ENCODE measurements around the gene GASK1B.

The GASK1B gene

GRCh38 chr4:158134222-158134621, 38.6 kb downstream of the GASK1B start:
- DNase-seq: no peak

DNA sequence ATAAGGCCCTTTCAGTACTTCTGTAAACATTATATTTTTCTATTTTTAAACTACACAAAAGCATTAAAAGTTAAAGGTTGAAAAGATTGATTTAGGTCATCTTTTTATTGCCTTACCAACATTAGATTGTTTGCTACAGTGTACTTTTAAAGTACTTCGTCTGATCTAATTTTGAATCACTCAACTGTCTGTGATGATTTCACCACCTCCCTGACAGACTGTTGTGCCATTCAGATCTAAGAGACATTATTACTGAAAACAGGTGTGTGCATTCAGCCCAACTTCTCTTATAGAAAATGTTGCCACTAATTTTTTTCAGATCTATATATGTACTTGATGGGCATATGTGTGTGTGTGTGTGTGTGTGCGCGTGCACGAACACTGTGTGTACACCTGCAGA, 39.3 kb downstream of the GASK1B start:
- DNase-seq: no peak

DNA sequence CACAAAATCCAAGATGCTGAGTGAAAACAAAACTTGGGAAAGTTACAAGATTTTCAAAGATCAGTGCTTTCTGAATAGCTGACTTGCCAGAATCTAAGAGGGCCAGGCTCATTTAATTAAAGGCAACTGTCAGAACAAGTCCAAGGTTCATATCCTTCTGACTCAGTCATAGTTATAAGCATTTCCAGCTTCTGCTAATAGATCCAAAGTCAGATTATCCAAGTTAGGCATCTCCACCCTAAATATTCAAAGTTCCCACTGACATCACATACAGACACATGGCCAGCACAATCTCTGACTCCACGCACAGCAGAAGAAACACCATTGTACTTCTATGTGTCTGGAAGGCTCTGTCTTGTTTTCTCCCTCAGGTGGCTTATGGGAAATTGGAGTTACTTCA, 41.8 kb downstream of the GASK1B start:
- DNase-seq: no peak

GRCh38 chr4:158130204-158130603, 42.6 kb downstream of the GASK1B start:
- DNase-seq: no peak

DNA sequence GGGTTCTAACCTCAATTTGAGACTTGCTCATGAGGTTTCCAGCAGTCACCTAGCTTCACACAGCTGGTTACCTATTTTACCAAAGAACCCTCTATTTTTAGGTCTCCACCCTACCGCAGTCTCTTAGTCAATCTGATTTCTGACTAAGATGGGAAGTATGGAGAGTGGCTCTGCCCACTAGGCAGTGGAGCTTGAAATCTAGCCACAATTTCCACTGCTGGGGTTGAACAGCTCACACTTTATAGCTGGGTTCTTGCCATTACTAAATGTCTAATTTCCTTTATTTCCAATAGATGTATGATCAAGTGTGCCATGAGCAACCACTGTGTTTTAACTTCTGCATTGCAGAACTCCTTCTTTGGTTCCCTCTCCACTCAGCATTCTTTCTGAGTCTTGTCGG, 43.1 kb downstream of the GASK1B start:
- no peak for DNase-seq

DNA sequence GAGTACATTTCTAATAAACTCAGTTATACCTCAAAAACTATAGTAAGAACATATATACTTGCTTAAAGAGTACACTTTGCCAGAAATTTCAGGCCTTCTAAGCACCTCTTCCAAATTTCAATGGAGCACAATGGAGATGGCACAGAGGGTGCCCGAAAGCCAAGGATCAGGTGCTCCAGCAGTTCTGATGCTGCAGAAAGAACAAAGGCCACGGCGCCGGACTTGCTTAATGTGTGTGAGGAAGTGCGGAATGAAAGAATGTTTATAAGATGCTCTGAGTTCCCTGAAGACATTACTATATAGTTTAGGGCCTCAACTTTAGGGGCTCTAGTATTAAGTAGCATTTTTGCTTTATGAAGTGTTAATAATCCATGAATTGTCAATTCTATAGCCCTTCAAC, 44.3 kb downstream of the GASK1B start:
- DNase-seq: no peak

GRCh38 chr4:158125310-158125709, 47.5 kb downstream of the GASK1B start:
- DNase-seq: no peak

Measured in activated effector memory CD4-positive, alpha-beta T cell treated with Interleukin-2 at 50 U/mL for 16 hours (primary cell).